ENCODE measurements around the gene FADS2. TPM values are rescaled to one million over a fixed set of nuclear protein-coding genes. Genes with fewer than 3 reads are reported as not detected.

Gene FADS2
- total RNA-seq, 1 donor from 2014 or later, result 208 TPM

GRCh38 chr11:61795459-61795858, 32.6 kb upstream of the FADS2 start:
- no peak for DNase-seq (ENCODE audit: extremely low read depth, low read depth, low spot score)

DNA sequence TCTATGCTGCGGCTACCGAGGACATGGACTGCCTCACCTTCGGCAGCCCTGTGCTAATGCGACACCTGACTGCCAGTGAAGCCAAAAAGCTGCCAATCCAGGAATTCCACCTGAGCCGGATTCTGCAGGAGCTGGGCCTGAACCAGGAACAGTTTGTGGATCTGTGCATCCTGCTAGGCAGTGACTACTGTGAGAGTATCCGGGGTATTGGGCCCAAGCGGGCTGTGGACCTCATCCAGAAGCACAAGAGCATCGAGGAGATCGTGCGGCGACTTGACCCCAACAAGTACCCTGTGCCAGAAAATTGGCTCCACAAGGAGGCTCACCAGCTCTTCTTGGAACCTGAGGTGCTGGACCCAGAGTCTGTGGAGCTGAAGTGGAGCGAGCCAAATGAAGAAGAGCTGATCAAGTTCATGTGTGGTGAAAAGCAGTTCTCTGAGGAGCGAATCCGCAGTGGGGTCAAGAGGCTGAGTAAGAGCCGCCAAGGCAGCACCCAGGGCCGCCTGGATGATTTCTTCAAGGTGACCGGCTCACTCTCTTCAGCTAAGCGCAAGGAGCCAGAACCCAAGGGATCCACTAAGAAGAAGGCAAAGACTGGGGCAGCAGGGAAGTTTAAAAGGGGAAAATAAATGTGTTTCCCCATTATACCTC, 32.1 kb upstream of the FADS2 start:
- DNase-seq (ENCODE audit: extremely low read depth, low read depth, low spot score), result no peak

- peak; percentile 82 for DNase-seq (ENCODE audit: extremely low read depth, low read depth, low spot score)
Observed at GRCh38 chr11:61797263-61797944, 30.7 kb upstream of the FADS2 start.

DNA sequence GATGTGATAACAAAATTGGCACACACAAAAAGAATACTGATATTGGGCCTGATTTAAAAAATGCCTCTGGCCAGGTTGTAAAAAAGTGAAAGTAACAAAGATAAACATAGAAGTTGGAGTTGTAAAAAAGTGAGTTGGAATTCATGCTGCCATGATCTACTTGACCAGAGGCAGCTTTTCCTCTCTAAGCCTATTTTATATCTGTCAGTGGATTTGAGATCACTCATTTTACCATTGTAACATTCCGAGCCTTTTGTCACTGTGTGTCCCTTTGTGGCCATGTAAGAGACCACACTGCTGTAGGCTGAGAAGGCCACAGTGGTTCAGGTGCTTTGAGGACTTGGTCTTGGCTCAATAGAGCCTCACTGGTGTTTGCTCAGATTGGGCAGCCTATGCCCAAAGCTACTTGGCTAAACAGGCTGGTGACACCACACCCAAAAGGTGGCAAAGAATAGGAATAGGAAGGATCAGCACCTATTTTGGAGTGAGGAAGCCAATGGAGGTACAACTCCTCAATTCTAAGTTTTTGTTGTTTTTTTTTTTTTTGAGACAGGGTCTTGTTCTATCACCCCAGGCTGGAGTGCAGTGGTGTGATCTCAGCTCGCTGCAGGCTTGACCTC, 28.3 kb upstream of the FADS2 start:
- DNase-seq (ENCODE audit: extremely low read depth, low read depth, low spot score), result no peak

GRCh38 chr11:61800331-61801281, 27.5 kb upstream of the FADS2 start:
- no peak for DNase-seq (ENCODE audit: extremely low read depth, low read depth, low spot score)

- no peak for DNase-seq (ENCODE audit: extremely low read depth, low read depth, low spot score)
Observed at GRCh38 chr11:61802605-61803004, 25.5 kb upstream of the FADS2 start.

DNA sequence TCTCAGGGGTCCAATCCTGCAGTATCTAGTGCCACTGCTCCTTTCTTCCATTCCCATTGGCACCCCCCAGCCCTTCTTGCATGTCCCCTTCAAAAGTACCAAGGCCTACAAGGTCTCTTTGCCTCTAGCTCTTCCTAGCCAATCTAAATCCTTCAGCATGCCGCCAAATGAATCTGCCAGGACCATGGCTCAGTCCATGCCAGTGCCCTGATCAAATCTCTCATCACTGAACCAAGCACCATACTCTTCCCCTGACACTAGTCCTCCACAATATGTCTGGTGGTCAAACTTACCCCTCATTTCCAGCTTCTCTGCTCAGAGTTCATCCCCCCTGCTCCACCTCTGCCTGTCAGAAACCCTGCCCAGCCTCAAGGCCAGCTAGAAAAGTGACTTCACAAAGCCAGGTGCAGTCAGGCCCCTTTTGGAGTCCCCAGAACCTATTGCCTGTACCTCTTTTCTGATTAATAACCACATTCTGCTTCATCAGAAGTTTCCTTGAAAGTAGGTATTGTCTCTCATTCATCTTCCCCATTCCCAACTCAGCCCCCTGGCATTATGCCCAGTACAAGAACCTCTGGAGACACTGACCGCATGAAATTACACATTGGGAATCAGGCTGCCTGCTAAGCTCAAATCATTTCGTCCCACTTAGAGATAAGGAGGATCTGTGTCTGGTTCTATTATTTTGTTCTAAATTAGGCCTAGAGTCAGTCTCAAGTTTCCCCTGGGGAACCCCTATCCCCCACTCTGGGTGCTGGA, 24.0 kb upstream of the FADS2 start:
- DNase-seq (ENCODE audit: extremely low read depth, low read depth, low spot score), result no peak

GRCh38 chr11:61805146-61805545, 23.0 kb upstream of the FADS2 start:
- no peak for DNase-seq (ENCODE audit: extremely low read depth, low read depth, low spot score)

DNA sequence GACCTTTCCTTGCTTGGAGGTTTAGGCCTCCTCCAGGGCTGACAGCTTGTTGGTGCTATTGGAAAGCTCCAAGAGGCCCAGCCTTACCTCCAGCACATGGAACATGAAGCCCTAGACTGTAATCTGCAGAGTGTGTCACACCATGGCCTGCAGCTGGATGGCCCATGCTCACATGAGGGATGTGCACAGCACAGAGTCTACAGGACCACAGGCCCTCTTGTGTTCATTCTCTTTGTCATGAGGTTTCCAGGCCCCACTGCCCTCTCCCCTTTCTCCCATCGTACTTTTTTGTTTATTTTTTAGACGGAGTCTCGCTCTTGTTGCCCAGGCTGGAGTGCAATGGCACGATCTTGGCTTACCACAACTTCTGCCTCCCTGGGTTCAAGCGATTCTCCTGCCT, 21.3 kb upstream of the FADS2 start:
- DNase-seq (ENCODE audit: extremely low read depth, low read depth, low spot score), result no peak

DNA sequence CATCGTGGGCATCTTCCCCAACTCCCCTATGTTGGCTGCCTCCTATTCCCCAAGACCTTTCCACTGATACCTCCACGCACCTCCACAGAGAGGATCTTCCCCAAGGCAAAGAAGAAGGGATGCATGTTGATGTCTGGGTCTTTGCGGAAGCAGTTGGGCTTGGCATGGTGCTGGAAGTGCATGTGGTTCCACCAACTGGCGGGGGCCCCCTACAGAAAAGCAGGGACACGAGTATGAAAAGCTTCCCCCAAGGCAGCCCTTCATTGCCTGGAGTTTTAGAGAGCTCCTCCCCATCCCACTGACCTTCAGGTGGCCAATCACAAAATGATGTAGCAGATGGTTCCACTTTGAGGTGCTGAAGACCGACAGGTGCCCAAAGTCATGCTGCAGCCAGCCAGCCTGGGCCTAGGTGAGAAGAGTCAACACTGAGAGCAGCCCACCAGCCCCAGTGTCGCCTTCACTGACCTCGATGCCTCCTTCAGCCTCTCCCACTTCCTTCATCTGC, 17.4 kb upstream of the FADS2 start:
- DNase-seq (ENCODE audit: extremely low read depth, low read depth, low spot score), result no peak

DNA sequence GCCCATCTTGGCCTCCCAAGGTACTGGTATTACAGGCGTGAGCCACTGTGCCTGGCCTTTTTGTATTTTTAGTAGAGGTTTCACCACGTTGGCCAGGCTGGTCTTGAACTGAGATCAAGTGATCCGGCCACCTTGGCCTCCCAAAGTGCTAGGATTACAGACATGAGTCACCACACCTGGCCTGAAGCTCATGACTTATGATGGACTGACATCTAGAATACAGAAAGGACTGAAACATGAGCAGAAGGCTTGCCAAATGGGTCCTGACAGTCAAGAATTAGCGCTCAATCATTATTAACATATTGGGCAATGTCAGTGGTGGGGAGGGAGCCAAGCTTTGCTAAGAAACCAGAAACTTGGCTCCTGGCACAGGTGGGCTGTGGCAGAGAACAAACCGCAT, 16.3 kb upstream of the FADS2 start:
- DNase-seq (ENCODE audit: extremely low read depth, low read depth, low spot score), result no peak

DNA sequence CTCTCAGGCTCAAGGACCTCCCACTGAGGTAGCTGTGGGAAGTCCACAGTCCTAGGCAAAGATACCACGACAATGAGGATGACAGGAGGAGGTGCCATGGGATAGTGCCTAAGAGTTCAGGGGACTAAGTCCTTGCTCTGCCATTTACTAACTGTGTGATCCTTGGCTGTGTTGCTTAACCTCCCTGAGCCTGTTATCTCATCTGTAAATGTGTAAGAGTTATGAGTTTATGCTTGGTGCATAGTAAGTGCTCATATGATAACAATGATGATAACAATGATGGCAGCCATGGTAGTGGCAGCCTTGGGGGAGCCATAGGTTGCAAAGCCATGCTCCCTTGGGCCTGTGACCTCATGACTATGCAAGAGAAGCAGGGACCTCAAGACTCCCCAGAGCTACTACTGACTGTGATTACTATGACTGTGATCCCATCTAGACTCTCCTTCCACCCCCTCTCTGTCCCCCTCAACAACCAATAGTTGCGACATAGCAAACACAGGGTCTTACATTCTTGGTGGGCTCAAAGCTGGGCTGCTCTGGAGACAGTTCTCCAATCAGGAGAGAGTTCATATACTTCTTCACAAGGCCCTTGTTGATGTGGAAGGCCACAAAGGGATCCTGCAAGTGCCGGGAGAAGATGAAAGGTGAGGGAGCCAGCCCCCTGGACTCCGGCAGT, 15.2 kb upstream of the FADS2 start:
- DNase-seq (ENCODE audit: extremely low read depth, low read depth, low spot score), result no peak

GRCh38 chr11:61814247-61814957, 13.7 kb upstream of the FADS2 start:
- DNase-seq (ENCODE audit: extremely low read depth, low read depth, low spot score), result no peak

DNA sequence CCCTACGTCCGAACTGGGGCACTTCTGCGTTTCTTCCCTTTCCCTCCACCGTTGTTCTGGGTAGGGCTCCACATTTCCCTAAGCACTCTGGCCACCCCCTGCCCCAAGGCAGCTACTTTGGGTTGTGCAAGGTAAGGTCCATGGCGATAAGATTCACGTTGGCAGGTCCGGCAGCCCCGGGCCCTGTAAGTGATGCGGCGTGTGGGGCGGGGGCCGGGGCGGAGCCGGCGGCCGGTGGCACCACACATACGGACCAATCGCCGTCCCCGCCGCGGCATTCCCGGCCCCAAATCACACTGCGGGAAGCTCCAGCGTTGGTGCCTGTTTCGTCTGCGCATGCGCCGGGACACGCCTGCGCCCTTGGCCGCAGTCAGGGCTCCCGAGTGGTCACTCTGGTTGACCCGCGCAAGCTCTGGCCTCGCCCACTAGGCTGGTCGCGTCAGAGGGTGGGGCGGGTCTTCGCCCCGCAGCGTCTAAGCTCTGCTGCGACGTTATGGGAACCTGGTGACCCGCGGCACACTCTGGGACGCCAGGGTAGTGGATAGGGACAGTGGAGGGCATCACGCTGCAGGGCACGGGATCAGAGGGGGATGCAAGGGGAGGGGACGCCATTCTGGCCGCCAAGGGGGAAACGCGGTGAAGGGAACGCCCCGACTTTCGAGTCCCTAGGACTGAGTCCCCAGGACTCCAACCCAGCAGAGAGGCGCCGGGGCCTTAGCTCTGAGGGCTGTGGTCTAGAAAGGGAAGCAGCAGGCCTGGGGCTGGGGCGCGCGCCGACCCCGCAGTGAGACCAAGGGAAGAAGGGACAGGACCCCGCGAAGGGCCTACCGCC, 12.9 kb upstream of the FADS2 start:
- DNase-seq (ENCODE audit: extremely low read depth, low read depth, low spot score), result no peak

- DNase-seq (ENCODE audit: extremely low read depth, low read depth, low spot score), result no peak
Observed at GRCh38 chr11:61815790-61816735, 12.0 kb upstream of the FADS2 start.

GRCh38 chr11:61816736-61817455, 11.2 kb upstream of the FADS2 start, which contains the start of gene FADS1:
Gene FADS1 (minus strand): TSS chr11:61817003. CDS start chr11:61816929, 74 bp downstream.
- DNase-seq (ENCODE audit: extremely low read depth, low read depth, low spot score), result no peak
